ENCODE data around the gene SNAI1.

The SNAI1 gene

DNA sequence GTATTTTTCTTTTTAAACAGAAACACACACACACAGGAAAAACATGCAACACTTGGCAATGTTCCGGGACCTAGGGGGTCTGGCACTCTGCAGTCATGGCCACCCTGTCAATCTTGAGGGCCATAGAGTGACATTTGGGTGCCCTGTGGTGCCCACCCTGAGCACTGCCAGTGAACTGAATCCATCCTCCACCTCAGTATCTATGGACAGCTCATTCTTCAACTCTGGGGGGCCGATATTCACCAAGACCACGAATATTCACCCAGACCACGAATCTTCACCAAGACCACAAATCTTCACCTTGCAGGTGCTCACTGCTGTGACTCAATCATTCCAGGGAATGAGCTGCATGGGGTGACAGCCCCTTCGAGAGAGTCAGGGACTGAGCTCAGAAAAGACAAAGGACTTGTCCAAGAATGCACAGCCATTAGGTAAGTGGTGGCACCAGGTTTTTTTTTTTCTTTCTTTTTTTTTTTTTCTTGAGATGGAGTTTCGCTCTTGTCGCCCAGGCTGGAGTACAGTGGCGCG, 19.1 kb downstream of the SNAI1 start:
- TF ChIP-seq, protein P1, sequence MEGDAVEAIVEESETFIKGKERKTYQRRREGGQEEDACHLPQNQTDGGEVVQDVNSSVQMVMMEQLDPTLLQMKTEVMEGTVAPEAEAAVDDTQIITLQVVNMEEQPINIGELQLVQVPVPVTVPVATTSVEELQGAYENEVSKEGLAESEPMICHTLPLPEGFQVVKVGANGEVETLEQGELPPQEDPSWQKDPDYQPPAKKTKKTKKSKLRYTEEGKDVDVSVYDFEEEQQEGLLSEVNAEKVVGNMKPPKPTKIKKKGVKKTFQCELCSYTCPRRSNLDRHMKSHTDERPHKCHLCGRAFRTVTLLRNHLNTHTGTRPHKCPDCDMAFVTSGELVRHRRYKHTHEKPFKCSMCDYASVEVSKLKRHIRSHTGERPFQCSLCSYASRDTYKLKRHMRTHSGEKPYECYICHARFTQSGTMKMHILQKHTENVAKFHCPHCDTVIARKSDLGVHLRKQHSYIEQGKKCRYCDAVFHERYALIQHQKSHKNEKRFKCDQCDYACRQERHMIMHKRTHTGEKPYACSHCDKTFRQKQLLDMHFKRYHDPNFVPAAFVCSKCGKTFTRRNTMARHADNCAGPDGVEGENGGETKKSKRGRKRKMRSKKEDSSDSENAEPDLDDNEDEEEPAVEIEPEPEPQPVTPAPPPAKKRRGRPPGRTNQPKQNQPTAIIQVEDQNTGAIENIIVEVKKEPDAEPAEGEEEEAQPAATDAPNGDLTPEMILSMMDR (IDR thresholded peaks at IDR 0.05): no peak
- DNase-seq (ENCODE audit: low spot score): no peak
- H3K4me3 ChIP-seq: no peak overlapping the region
- no peak overlapping the region for H3K27ac ChIP-seq

DNA sequence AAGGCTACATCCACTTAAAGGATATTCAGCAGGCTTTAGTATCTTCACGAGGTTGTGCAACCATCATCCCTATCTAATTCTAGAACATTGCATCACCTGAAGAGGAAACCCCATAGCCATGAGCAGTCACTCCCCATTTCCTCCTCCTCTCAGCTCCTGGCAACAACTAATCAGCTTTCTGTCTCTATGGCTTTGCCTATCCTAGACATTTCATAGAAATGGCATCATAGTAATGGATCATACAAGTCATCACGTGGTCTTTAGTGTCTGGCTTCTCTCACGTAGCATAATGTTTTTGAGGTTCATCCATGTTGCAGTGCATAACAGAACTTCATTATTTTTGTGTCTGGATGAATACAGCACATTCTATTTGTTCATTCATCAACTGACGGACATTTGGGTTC, 20.5 kb downstream of the SNAI1 start:
- DNase-seq (ENCODE audit: low spot score): no peak
- TF ChIP-seq, protein P1 (IDR thresholded peaks at IDR 0.05): no peak
- H3K27ac ChIP-seq: no peak overlapping the region

DNA sequence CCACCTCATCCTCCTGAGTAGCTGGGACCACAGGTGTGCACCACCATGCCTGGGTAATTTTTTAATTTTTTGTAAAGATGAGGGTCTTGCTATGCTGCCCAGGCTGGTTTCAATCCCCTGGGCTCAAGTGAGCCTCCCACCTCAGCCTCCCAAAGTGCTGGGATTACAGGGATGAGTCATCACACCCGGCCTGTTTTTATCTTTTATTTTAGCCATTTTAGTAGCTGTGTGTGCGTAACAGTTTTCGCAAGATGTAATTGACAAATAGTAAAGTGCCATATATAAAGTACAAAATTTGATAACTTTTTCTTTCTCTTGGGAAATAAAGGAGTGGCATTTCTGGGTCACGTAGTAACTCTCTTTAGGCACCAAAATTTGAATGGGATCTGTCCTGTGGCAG, 21.4 kb downstream of the SNAI1 start:
- Histone ChIP-seq H3K27ac (no peak overlapping the region), H3K4me3 (no peak overlapping the region)
- no peak for DNase-seq (ENCODE audit: low spot score)
- TF ChIP-seq, protein P1 (IDR thresholded peaks at IDR 0.05): no peak

More for the DNA sequence above, 20.5 kb downstream of the SNAI1 start:
- no peak overlapping the region for H3K4me3 ChIP-seq

DNA sequence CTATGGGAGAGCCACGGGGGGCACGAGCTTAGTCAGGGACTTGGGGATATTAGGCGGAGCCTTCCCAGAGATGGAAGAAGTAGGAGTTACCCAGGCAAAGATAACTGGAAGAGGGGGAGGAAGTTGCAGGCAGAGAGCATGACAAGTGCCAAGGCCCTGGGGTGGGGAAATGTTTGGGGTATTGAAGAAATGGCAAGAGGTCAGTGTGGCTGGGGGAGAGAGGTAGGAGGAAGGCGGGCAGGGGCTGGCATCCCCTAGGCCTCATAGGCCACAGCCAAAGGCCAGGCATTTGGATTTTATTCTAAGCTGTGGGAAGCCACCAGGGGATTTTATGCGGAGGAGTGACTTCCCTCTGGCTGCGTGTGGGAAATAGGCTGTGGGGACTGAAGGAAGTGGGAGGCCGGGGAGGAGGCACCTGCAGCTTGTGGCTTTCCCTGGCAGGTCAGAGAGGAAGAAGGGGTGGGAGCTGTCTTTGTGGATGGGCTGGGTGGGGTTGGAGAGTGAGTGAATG, 22.7 kb downstream of the SNAI1 start:
- H3K4me3 ChIP-seq: no peak overlapping the region
- no peak for DNase-seq (ENCODE audit: low spot score)
- H3K27ac ChIP-seq: no peak overlapping the region
- TF ChIP-seq, protein P1 (IDR thresholded peaks at IDR 0.05): no peak

DNA sequence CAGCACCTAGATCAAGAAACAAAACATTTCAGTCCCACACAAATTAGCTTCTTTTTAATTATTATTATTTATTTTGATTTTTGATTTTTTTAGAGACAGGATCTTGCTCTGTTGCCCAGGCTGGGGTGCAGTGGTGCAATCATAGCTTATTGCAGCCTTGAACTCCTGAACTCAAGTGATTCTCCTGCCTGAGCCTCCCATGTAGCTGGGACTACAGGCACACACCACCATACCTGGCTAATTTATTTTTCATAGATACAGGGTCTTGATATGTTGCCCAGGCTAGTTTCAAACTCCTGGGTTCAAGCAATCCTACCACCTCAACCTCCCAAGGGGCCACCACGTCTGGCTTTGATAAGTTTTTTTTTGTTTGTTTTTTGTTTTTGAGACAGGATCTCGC, 24.6 kb downstream of the SNAI1 start:
- Histone ChIP-seq H3K27ac (no peak overlapping the region), H3K4me3 (no peak overlapping the region)
- TF ChIP-seq, protein P1 (IDR thresholded peaks at IDR 0.05): no peak
- DNase-seq (ENCODE audit: low spot score): no peak

DNA sequence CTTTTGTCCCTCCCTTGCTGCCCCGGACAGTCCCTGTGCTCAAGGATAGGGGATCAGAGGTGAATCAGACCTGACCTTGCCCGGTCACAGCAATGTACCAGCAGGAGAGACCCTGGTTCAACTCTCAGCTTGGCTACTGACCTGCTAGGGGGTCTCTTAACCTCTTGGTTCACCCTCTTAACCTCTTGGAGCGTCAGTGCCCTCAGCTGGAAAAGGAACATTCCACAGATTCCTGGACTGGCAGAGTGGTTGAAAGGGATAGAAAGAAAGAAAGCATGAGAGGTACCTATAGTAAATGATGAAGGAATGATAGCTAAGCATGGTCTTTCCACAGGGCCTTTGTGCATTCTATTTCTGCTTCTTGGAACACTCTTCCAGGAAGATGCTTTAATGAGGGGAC, 25.2 kb downstream of the SNAI1 start:
- DNase-seq (ENCODE audit: low spot score): no peak
- TF ChIP-seq, protein P1 (IDR thresholded peaks at IDR 0.05): no peak
- H3K27ac ChIP-seq: no peak overlapping the region
- H3K4me3 ChIP-seq: no peak overlapping the region

Data from coronary artery (tissue), 2 donors.